A549 (cell line): ENCODE data around the gene GPATCH4.
"Not testable (repeated sequence)": the region's sequence is repeated elsewhere in the genome, so short reads cannot be mapped to it uniquely, and the experiment has no call there.

ENCODE experiments used
- BHLHE40 ChIP-seq: IDR thresholded peaks from 2 replicates; pipeline ENCODE4 v1.6.1; 2012; ENCODE audit warnings: low read depth, low read length, inconsistent platforms
- CBX2 ChIP-seq: fragments of 200-600 bp; sonication (generic); IDR thresholded peaks from 2 replicates; pipeline ENCODE4 v1.6.1; 2016; ENCODE audit warnings: low read depth, mild to moderate bottlenecking, borderline replicate concordance
- CEBPB ChIP-seq, 2 experiments: fragments of >200 bp in 1 of 2; sonication (Bioruptor Twin) in 1 of 2; formaldehyde crosslinking in 1 of 2; IDR thresholded peaks; 2 replicates each; pipeline ENCODE4 v1.6.1; 2012 to 2016
- CTCF ChIP-seq: fragments of >200 bp; sonication (Bioruptor Twin); formaldehyde crosslinking; IDR thresholded peaks from 3 replicates; pipeline ENCODE4 v1.5.1; 2016
- HOXA7 ChIP-seq: fragments of 250-450 bp; sonication (Bioruptor Pico); IDR thresholded peaks from 2 replicates; pipeline ENCODE4 v1.5.0; 2020; ENCODE audit warnings: mild to moderate bottlenecking, moderate library complexity
- JUNB ChIP-seq: fragments of >200 bp; sonication (Bioruptor Twin); formaldehyde crosslinking; IDR thresholded peaks from 2 replicates; pipeline ENCODE4 v1.6.1; 2016
- MAZ ChIP-seq: fragments of 150-350 bp; IDR thresholded peaks from 2 replicates; pipeline ENCODE4 v1.6.1; 2014; ENCODE audit warnings: antibody characterized with exemption, low read depth, low read length, borderline replicate concordance
- POLR2A ChIP-seq: IDR thresholded peaks from 2 replicates; pipeline ENCODE4 v1.6.1; 2012; ENCODE audit warnings: mild to moderate bottlenecking, low read length
- POLR2AphosphoS2 ChIP-seq: conservative IDR thresholded peaks from 2 replicates; pipeline ENCODE4 v1.6.1; 2012; ENCODE audit warnings: low read length, improper control_type of control experiment, inconsistent platforms
- RNF2 ChIP-seq: fragments of 200-600 bp; sonication (generic); IDR thresholded peaks from 2 replicates; pipeline ENCODE4 v1.6.1; 2016; ENCODE audit warnings: low read depth, mild to moderate bottlenecking, antibody characterized with exemption, moderate library complexity, borderline replicate concordance

GRCh38 chr1:156607344-156607743, 6.1 kb upstream of the GPATCH4 start:
- not testable (repeated sequence) for TF ChIP-seq RNF2; BHLHE40; CEBPB (IDR thresholded peaks at IDR 0.05); CTCF; CBX2; JUNB; HOXA7; MAZ; POLR2AphosphoS2; POLR2A
